HG03045 (cell line): ENCODE data around the gene PBX1.

Source experiments
- ATAC-seq: cut with Tn5 transposase; IDR thresholded peaks from one replicate; pipeline ENCODE4 v1.9.1; 2021; ENCODE audit warnings: mild to moderate bottlenecking, moderate library complexity; ENCODE audit not compliant: unreplicated experiment

Gene PBX1

GRCh38 chr1:164613176-164613575 is 54.2 kb downstream of the PBX1 start:
- ATAC-seq, result no peak

GRCh38 chr1:164614316-164614715 is 55.3 kb downstream of the PBX1 start:
- no peak for ATAC-seq

- no peak for ATAC-seq
Measured at GRCh38 chr1:164617377-164618201, 58.6 kb downstream of the PBX1 start.

- no peak for ATAC-seq
Measured at GRCh38 chr1:164618202-164618564, 59.2 kb downstream of the PBX1 start.

- no peak for ATAC-seq
Measured at GRCh38 chr1:164619006-164619784, 60.2 kb downstream of the PBX1 start.

GRCh38 chr1:164622068-164622845 is 63.3 kb downstream of the PBX1 start:
- ATAC-seq, result no peak

- ATAC-seq, result no peak
Measured at GRCh38 chr1:164623805-164624204, 64.8 kb downstream of the PBX1 start.

- no peak for ATAC-seq
Measured at GRCh38 chr1:164624400-164624799, 65.4 kb downstream of the PBX1 start.

GRCh38 chr1:164625004-164625617 is 66.1 kb downstream of the PBX1 start:
- ATAC-seq, result no peak

GRCh38 chr1:164628772-164629171 is 69.8 kb downstream of the PBX1 start:
- no peak for ATAC-seq

GRCh38 chr1:164629971-164630370 is 71.0 kb downstream of the PBX1 start:
- ATAC-seq, result no peak

- ATAC-seq, result no peak
Measured at GRCh38 chr1:164630626-164631396, 71.8 kb downstream of the PBX1 start.

- ATAC-seq, result no peak
Measured at GRCh38 chr1:164631751-164632150, 72.8 kb downstream of the PBX1 start.

- no peak for ATAC-seq
Measured at GRCh38 chr1:164633997-164634396, 75.0 kb downstream of the PBX1 start.

GRCh38 chr1:164635059-164635802 is 76.2 kb downstream of the PBX1 start:
- ATAC-seq, result no peak

GRCh38 chr1:164635803-164636731 is 77.1 kb downstream of the PBX1 start:
- ATAC-seq, result no peak

GRCh38 chr1:164636757-164637156 is 77.8 kb downstream of the PBX1 start:
- no peak for ATAC-seq
